ENCODE measurements around the gene COPE.

The COPE gene

GRCh38 chr19:18866800-18867123, 52.4 kb downstream of the COPE start:
- DNase-seq (ENCODE audit: low read depth) = no peak

- DNase-seq (ENCODE audit: low read depth) = peak; percentile 77
Measured at GRCh38 chr19:18865973-18866799, 53.0 kb downstream of the COPE start.

GRCh38 chr19:18865106-18865972, 53.8 kb downstream of the COPE start:
- DNase-seq (ENCODE audit: low read depth) = no peak

- DNase-seq (ENCODE audit: low read depth) = no peak
Measured at GRCh38 chr19:18863843-18864362, 55.3 kb downstream of the COPE start.

- DNase-seq (ENCODE audit: low read depth) = no peak
Measured at GRCh38 chr19:18862976-18863842, 56.0 kb downstream of the COPE start.

GRCh38 chr19:18861917-18862316, 57.3 kb downstream of the COPE start:
- DNase-seq (ENCODE audit: low read depth) = no peak

- DNase-seq (ENCODE audit: low read depth) = no peak
Measured at GRCh38 chr19:18861235-18861634, 58.0 kb downstream of the COPE start.

GRCh38 chr19:18860725-18861124, 58.5 kb downstream of the COPE start:
- DNase-seq (ENCODE audit: low read depth) = no peak

GRCh38 chr19:18860302-18860700, 58.9 kb downstream of the COPE start:
- DNase-seq (ENCODE audit: low read depth) = no peak

GRCh38 chr19:18859676-18860301, 59.4 kb downstream of the COPE start:
- no peak for DNase-seq (ENCODE audit: low read depth)

- DNase-seq (ENCODE audit: low read depth) = no peak
Measured at GRCh38 chr19:18858906-18859646, 60.1 kb downstream of the COPE start.

- no peak for DNase-seq (ENCODE audit: low read depth)
Measured at GRCh38 chr19:18857223-18857622, 62.0 kb downstream of the COPE start.

- peak; percentile 47 for DNase-seq (ENCODE audit: low read depth)
Measured at GRCh38 chr19:18856385-18857126, 62.6 kb downstream of the COPE start.

GRCh38 chr19:18855647-18856384, 63.4 kb downstream of the COPE start:
- no peak for DNase-seq (ENCODE audit: low read depth)

GRCh38 chr19:18854982-18855381, 64.2 kb downstream of the COPE start:
- DNase-seq (ENCODE audit: low read depth) = no peak

GRCh38 chr19:18853755-18854427, 65.3 kb downstream of the COPE start:
- no peak for DNase-seq (ENCODE audit: low read depth)

- no peak for DNase-seq (ENCODE audit: low read depth)
Measured at GRCh38 chr19:18852648-18853047, 66.5 kb downstream of the COPE start.

- DNase-seq (ENCODE audit: low read depth) = no peak
Measured at GRCh38 chr19:18851673-18852325, 67.4 kb downstream of the COPE start.

Measured in ELR (cell line).